SU-DHL-6 (cell line): ENCODE measurements around the gene MON2.

Experiments
- EZH2phosphoT487 ChIP-seq: fragments of 200-600 bp; sonication (generic), shearing (Covaris generic); conservative IDR thresholded peaks from 2 replicates; pipeline ENCODE4 v1.6.1; 2018; ENCODE audit warnings: mild to moderate bottlenecking, antibody characterized with exemption, low read length, moderate library complexity, mixed read lengths
- TF ChIP-seq, protein P1 (sequence below): fragments of 200-600 bp; sonication (generic); IDR thresholded peaks from one replicate; pipeline ENCODE4 v1.5.1; 2017; ENCODE audit warnings: antibody characterized with exemption, mild to moderate bottlenecking, low read length, moderate library complexity; ENCODE audit not compliant: insufficient read depth, poor library complexity, severe bottlenecking

DNA sequence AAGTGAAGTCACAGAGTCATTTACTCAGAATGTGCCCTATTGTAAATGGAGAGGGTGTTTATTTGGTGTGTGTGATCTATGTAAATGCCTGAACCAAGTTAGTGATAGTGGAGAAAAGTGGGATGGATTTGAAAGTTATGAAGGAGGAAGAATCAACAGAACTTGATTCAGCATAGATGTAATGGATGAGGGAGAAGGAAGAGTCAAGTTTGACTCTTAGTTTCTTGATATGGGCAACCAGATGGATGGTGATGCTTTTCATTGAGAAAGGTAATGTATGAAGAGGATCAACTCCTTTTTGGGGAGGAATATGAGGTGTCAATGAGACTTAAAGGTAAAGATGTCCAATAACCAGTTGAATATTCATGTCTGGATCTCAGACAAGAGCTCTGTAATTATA lies 6.7 kb upstream of the MON2 start:
- TF ChIP-seq, protein P1, sequence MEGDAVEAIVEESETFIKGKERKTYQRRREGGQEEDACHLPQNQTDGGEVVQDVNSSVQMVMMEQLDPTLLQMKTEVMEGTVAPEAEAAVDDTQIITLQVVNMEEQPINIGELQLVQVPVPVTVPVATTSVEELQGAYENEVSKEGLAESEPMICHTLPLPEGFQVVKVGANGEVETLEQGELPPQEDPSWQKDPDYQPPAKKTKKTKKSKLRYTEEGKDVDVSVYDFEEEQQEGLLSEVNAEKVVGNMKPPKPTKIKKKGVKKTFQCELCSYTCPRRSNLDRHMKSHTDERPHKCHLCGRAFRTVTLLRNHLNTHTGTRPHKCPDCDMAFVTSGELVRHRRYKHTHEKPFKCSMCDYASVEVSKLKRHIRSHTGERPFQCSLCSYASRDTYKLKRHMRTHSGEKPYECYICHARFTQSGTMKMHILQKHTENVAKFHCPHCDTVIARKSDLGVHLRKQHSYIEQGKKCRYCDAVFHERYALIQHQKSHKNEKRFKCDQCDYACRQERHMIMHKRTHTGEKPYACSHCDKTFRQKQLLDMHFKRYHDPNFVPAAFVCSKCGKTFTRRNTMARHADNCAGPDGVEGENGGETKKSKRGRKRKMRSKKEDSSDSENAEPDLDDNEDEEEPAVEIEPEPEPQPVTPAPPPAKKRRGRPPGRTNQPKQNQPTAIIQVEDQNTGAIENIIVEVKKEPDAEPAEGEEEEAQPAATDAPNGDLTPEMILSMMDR = no peak
- no peak for TF ChIP-seq EZH2phosphoT487
